Measurements from ENCODE around the gene ATP6V0D1. TPM values are rescaled to one million over a fixed set of nuclear protein-coding genes. Genes with fewer than 3 reads are reported as not detected.

Gene ATP6V0D1
- polyA plus RNA-seq, 1 donor = 93.1 TPM

DNA sequence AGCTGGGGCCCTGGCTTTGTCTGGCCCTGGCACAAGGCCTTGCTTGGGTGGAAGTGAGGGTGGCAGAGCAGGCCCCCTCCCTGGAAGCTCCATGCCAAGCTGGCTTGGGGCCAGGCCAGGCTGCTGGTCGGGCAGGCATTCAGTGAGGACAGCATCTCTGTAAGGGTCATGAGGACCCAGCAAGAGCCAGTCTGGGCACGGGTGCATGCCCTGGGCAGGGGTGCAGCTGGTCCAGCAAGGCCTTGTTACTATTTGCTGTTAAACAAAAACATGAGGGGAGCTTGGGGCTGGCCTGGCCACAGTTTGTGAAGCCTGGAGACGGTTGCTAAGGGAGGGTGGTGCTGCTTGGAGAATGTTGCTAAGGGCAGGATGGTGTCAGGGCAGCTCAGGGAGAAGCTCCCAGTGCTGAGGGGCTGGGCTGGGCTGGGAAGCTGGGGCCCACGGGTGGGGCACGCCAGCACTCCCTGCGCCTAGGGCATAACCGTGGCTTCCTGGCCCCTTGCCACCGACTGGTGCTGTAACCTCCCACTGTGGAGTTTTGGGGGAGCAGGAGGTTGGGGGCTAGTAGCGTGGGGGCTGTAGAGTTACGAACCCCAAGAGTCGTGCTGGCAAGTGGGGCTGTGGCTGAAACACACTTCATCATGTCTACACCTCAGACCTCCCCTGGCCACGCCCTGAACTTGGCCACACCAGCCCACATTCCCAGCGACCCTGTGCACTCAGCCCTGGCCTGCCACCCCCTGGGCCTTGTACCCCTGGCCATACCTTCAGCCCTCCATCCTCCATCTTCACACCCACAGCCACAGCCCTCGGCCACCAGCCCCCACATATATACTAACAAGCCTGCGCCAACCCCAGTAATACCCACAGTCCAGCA is 89.3 kb downstream of the ATP6V0D1 start:
- H3K27ac ChIP-seq (ENCODE audit: low read length) = peak overlapping the region; percentile 22

DNA sequence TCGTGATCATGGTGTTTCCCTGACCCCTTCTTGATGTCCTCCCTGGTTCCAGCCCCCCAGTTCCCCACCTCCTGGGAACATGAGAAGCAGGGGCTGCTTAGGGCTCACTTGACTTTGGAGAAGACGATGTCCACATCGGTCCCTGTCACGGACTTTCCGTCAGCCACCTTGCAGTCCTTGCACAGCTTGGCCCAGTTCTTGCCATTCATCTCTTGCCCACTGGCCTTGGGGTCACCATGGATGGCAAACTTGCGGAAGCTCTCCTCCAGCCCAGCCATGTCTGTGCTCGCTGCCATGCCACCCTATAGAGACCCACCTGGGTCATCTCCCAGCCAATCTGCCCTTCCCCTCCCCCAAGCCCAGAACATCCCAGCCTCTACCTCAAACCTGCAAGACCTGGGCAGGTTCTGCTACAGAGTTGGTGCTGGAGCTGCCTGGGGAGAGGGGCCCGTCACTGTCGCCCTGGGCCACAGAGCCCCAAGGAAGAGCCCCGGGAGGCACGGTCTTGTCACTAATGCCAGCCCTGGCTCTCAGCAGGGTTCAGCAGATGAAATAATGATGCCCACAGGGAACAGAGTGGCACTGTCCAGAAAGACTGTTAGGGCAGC is 90.0 kb downstream of the ATP6V0D1 start:
- H3K27ac ChIP-seq (ENCODE audit: low read length) = no peak overlapping the region

More for the DNA sequence above, 89.3 kb downstream of the ATP6V0D1 start:
- Histone ChIP-seq H3K27me3 (ENCODE audit: control insufficient read depth, insufficient read depth, low read length) (peaks cover 11% of the 10 kb centered on the region), H3K36me3 (ENCODE audit: control insufficient read depth, insufficient read depth, low read length) (peaks cover 6% of the 10 kb centered on the region), H3K4me3 (ENCODE audit: low read length) (peak overlapping the region; percentile 7), H3K9me3 (ENCODE audit: control insufficient read depth, low read depth, low read length) (no peaks in the 10 kb centered on the region), H3K4me1 (ENCODE audit: control insufficient read depth, insufficient read depth, low read length) (peaks cover 42% of the 10 kb centered on the region)
- WGBS (ENCODE audit: insufficient coverage, low lambda C conversion rate) = no CpG with 5 or more reads among the region's 15 CpGs
- DNase-seq = peak in 1 of 2 donors; percentile 29

DNA sequence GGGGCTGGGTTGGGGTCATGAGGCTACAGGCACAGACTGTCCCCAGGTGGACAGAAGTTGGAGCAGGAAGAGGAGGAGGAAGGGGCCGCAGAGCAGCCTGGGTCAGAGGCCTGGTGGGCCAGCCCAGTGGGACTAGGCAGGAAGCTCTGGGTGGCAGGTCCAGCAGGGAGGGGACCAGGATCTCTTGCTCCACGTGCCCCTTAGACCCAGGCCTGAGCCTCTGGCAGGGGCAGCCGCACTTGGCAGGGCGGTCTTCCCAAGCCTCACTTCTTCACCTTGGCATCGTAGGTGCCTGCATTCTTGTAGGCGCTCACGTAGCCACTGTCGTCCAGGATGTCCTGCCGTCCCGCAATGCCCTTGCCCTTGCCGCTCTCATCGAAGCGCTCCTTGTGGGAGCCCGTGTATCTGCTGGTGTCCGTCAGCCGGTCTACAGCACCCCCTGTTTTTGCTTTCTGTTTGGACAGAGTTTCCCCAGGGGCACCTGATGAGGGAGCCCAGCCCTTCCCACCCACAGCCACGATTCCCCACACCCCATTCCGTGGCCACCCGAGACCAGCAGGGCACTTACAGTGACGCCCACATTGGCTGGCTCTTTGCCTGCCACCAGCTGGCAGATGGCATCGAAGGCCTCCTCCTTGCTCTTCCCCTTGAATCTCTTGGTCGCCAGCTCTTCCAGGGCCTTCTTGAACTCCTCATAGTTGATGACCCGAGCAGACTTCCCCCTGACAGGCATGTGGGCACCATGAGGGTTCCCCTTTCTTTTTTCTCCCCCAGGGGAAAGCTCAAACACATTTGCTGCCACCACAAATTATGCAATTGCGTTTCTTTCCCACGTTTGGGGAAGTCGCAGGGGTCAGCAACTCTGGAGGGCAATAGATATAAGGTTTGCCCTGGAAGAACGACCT is 90.8 kb downstream of the ATP6V0D1 start:
- 100% methylated on average over 1 of the region's 27 CpGs for WGBS (ENCODE audit: insufficient coverage, low lambda C conversion rate)

More for the DNA sequence above, 90.0 kb downstream of the ATP6V0D1 start:
- WGBS (ENCODE audit: insufficient coverage, low lambda C conversion rate) = 100% methylated on average over 1 of the region's 11 CpGs
- H3K27me3 ChIP-seq (ENCODE audit: control insufficient read depth, insufficient read depth, low read length) = peaks cover 11% of the 10 kb centered on the region
- no peak overlapping the region for H3K4me3 ChIP-seq (ENCODE audit: low read length)
- H3K9me3 ChIP-seq (ENCODE audit: control insufficient read depth, low read depth, low read length) = no peaks in the 10 kb centered on the region
- peaks cover 35% of the 10 kb centered on the region for H3K4me1 ChIP-seq (ENCODE audit: control insufficient read depth, insufficient read depth, low read length)
- peaks cover 6% of the 10 kb centered on the region for H3K36me3 ChIP-seq (ENCODE audit: control insufficient read depth, insufficient read depth, low read length)
- DNase-seq = no peak

DNA sequence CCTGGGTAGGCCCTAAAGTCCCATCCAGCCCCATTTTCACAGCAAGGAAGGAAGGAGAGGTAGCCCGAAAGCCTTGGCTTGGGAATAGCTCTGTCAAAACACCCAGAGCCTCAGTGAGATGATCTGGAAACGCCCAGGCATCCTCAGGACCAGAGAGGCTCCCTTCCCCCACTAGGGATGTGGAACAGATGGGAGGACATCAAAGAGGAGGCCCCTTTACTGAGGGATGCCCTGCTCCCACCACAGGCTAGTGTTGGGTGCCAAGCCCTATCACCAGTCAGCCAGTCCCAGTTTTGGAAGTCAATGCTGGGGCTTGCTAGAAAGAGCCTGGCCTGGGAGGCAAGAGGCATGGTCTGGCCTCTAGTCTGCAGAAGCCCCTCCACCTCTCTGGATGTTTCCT is 92.4 kb downstream of the ATP6V0D1 start:
- Histone ChIP-seq H3K27ac (ENCODE audit: low read length) (no peak overlapping the region), H3K36me3 (ENCODE audit: control insufficient read depth, insufficient read depth, low read length) (peaks cover 6% of the 10 kb centered on the region), H3K4me1 (ENCODE audit: control insufficient read depth, insufficient read depth, low read length) (peaks cover 15% of the 10 kb centered on the region), H3K9me3 (ENCODE audit: control insufficient read depth, low read depth, low read length) (no peaks in the 10 kb centered on the region), H3K27me3 (ENCODE audit: control insufficient read depth, insufficient read depth, low read length) (no peaks in the 10 kb centered on the region), H3K4me3 (ENCODE audit: low read length) (no peak overlapping the region)
- DNase-seq = no peak
- WGBS (ENCODE audit: insufficient coverage, low lambda C conversion rate) = no CpG with 5 or more reads among the region's 2 CpGs

More for the DNA sequence above, 90.8 kb downstream of the ATP6V0D1 start:
- Histone ChIP-seq H3K9me3 (ENCODE audit: control insufficient read depth, low read depth, low read length) (no peaks in the 10 kb centered on the region), H3K27ac (ENCODE audit: low read length) (no peak overlapping the region), H3K4me1 (ENCODE audit: control insufficient read depth, insufficient read depth, low read length) (peaks cover 27% of the 10 kb centered on the region), H3K36me3 (ENCODE audit: control insufficient read depth, insufficient read depth, low read length) (peaks cover 6% of the 10 kb centered on the region), H3K27me3 (ENCODE audit: control insufficient read depth, insufficient read depth, low read length) (peaks cover 8% of the 10 kb centered on the region), H3K4me3 (ENCODE audit: low read length) (no peak overlapping the region)
- DNase-seq = no peak

DNA sequence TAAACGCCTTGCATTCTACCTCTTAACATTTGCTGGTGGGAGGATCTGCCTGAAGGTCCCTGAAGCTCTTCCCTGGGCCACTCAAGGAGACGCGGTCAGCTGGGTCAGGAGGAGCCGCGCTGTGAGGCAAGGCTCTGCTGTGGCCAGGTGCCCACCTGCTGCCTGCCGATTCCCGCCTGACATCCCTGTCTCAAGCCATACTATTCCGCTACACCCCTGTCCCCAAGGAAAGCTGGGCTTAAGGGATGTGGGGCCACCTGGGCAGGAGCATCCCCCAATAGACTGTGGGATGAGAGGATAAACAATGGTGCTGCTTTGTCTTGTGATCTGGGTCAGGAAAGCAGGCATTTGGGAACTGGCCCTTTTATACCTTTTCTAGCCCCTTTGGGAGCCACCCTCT is 92.8 kb downstream of the ATP6V0D1 start:
- H3K4me3 ChIP-seq (ENCODE audit: low read length) = no peak overlapping the region
- H3K27me3 ChIP-seq (ENCODE audit: control insufficient read depth, insufficient read depth, low read length) = no peaks in the 10 kb centered on the region
- no peak overlapping the region for H3K27ac ChIP-seq (ENCODE audit: low read length)
- peaks cover 6% of the 10 kb centered on the region for H3K36me3 ChIP-seq (ENCODE audit: control insufficient read depth, insufficient read depth, low read length)
- peaks cover 13% of the 10 kb centered on the region for H3K4me1 ChIP-seq (ENCODE audit: control insufficient read depth, insufficient read depth, low read length)
- DNase-seq = no peak
- no peaks in the 10 kb centered on the region for H3K9me3 ChIP-seq (ENCODE audit: control insufficient read depth, low read depth, low read length)
- WGBS (ENCODE audit: insufficient coverage, low lambda C conversion rate) = 67% methylated on average over 1 of the region's 8 CpGs

Other genes starting within 250 kb of the ATP6V0D1 start
- gene FHOD1, start 233.7 kb downstream of the ATP6V0D1 start, polyA plus RNA-seq = 13.8 TPM
- 0.96 TPM for gene SLC9A5, start 232.2 kb downstream of the ATP6V0D1 start, polyA plus RNA-seq
- gene PLEKHG4, start 201.6 kb downstream of the ATP6V0D1 start, polyA plus RNA-seq = 9.2 TPM
- 0.40 TPM for gene KCTD19, start 154.4 kb downstream of the ATP6V0D1 start, polyA plus RNA-seq
- gene LRRC36, start 154.3 kb downstream of the ATP6V0D1 start, polyA plus RNA-seq = 2.5 TPM
- 57.2 TPM for gene TPPP3, start 87.7 kb downstream of the ATP6V0D1 start, polyA plus RNA-seq
- 6.9 TPM for gene ZDHHC1, start 64.7 kb downstream of the ATP6V0D1 start, polyA plus RNA-seq
- gene HSD11B2, start 50.0 kb downstream of the ATP6V0D1 start, polyA plus RNA-seq = 5.8 TPM
- 0.13 TPM for gene AGRP, start 2.4 kb upstream of the ATP6V0D1 start, polyA plus RNA-seq
- gene RIPOR1, start 47.7 kb upstream of the ATP6V0D1 start, polyA plus RNA-seq = 18.9 TPM
- 43.6 TPM for gene CTCF, start 81.4 kb upstream of the ATP6V0D1 start, polyA plus RNA-seq
- 2.6 TPM for gene CARMIL2, start 164.0 kb upstream of the ATP6V0D1 start, polyA plus RNA-seq
- gene ACD, start 179.1 kb upstream of the ATP6V0D1 start, polyA plus RNA-seq = 28.0 TPM
- gene PARD6A, start 179.8 kb upstream of the ATP6V0D1 start, polyA plus RNA-seq = 1.6 TPM
- gene ENKD1, start 185.6 kb upstream of the ATP6V0D1 start, polyA plus RNA-seq = 12.1 TPM
- 1.4 TPM for gene C16orf86, start 185.7 kb upstream of the ATP6V0D1 start, polyA plus RNA-seq
- gene GFOD2, start 238.2 kb upstream of the ATP6V0D1 start, polyA plus RNA-seq = 6.4 TPM

Data from large intestine (tissue), 3 donors.